HepG2 (cell line): ENCODE measurements around the gene KCNMA1. TPM values are rescaled to one million over a fixed set of nuclear protein-coding genes. Genes with fewer than 3 reads are reported as not detected.

Source experiments
- ATAC-seq: fragments of 200-7000 bp; cut with Tn5 transposase; 3 replicates; pipeline ENCODE4 v1.9.1; 2020; ENCODE audit warnings: mild to moderate bottlenecking, moderate library complexity
- BruUV-seq: library from RNA; stranded (reverse); fragments of 400-500 nt; replicated peaks from 2 replicates; lab custom pipeline; 2021; lab: Mats Ljungman, UMichigan
- CTCF ChIA-PET: fragments of 300-600 bp; formaldehyde crosslinking; extraction: SDS; loops from one replicate; lab custom pipeline; 2021; ENCODE audit warnings: low total read pairs, inconsistent platforms, low intra/inter-chr PET ratio; lab: Yijun Ruan, JAX
- POLR2A ChIA-PET: fragments of 350-600 bp; sonication (Branson Sonifier 250); formaldehyde crosslinking; loops from one replicate; lab custom pipeline; 2020; ENCODE audit warnings: antibody characterized with exemption, inconsistent platforms; lab: Yijun Ruan, JAX
- DNase-seq: peaks from one replicate; pipeline ENCODE4 v3.0.0-alpha.2; 2015; ENCODE audit warnings: low spot score
- FAIRE-seq: peaks from 3 replicates; lab custom pipeline; 2011; peaks lifted over from hg19 to GRCh38; lab: Jason Lieb, UNC
- H2AFZ ChIP-seq: one replicate; pipeline ENCODE4 v1.6.1; 2011; ENCODE audit warnings: low read length, inconsistent platforms
- H3K27ac ChIP-seq: fragments of 300-600 bp; 3 replicates; pipeline ENCODE4 v1.8.0; 2011; ENCODE audit warnings: mixed run types, mild to moderate bottlenecking, mixed read lengths, low read length, inconsistent platforms; ENCODE audit not compliant: insufficient read depth; ENCODE audit errors: extremely low read length
- H3K27me3 ChIP-seq, 2 experiments: fragments of 200-600 bp in 1 of 2; 2 replicates in 1 of 2; 3 replicates in 1 of 2; pipeline versions ENCODE4 v1.6.0 to v1.8.0; 2011; ENCODE audit warnings: low read length in 2 of 2, mild to moderate bottlenecking in 2 of 2, moderate library complexity in 2 of 2, inconsistent platforms in 1 of 2; ENCODE audit not compliant: insufficient read depth in 2 of 2, control insufficient read depth in 1 of 2
- H3K36me3 ChIP-seq, 2 experiments: fragments of 200-600 bp in 1 of 2; replicated peaks in 1 of 2; 2 replicates in 1 of 2; 3 replicates in 1 of 2; pipeline versions ENCODE4 v1.5.1 to v1.8.0; 2011; ENCODE audit warnings: low read length in 2 of 2, inconsistent platforms in 1 of 2; ENCODE audit not compliant: insufficient read depth in 2 of 2, control insufficient read depth in 1 of 2
- H3K4me1 ChIP-seq: 2 replicates; pipeline ENCODE4 v1.5.1; 2012; ENCODE audit warnings: low read length, inconsistent platforms; ENCODE audit not compliant: insufficient read depth
- H3K4me2 ChIP-seq: 2 replicates; pipeline ENCODE4 v1.6.0; 2011; ENCODE audit warnings: low read depth, low read length, inconsistent platforms
- H3K4me3 ChIP-seq, 3 experiments: fragments of 200-600 bp in 1 of 3; sonication (generic), shearing (Covaris generic) in 1 of 3; replicated peaks in 1 of 3; 2 replicates each; pipeline ENCODE4 v1.5.1; 2011 to 2016; ENCODE audit warnings: low read length in 3 of 3, inconsistent platforms in 2 of 3, low read depth in 2 of 3, mild to moderate bottlenecking in 2 of 3, control low read depth in 1 of 3, mixed read lengths in 1 of 3; ENCODE audit not compliant: insufficient read depth in 1 of 3
- H3K79me2 ChIP-seq: one replicate; pipeline ENCODE4 v1.6.1; 2011; ENCODE audit warnings: low read length, inconsistent platforms; ENCODE audit not compliant: insufficient read depth
- H3K9ac ChIP-seq: 2 replicates; pipeline ENCODE4 v1.6.0; 2011; ENCODE audit warnings: mild to moderate bottlenecking, low read depth, low read length, inconsistent platforms; ENCODE audit not compliant: insufficient read depth
- H3K9me3 ChIP-seq: 2 replicates; pipeline ENCODE4 v1.5.1; 2012; ENCODE audit warnings: mild to moderate bottlenecking, low read length
- H4K20me1 ChIP-seq: 2 replicates; pipeline ENCODE4 v1.6.0; 2011; ENCODE audit warnings: inconsistent platforms, mild to moderate bottlenecking, low read length, moderate library complexity; ENCODE audit not compliant: insufficient read depth
- FOXJ3 ChIP-seq: sonication (generic); formaldehyde crosslinking; IDR thresholded peaks from 2 replicates; pipeline ENCODE4 v1.4.0; 2020; ENCODE audit warnings: missing genetic modification reagents, mild to moderate bottlenecking, borderline replicate concordance
- SSRP1 ChIP-seq: IDR thresholded peaks from 2 replicates; pipeline ENCODE4 v1.6.1; 2016; ENCODE audit warnings: control low read depth
- TOE1 ChIP-seq: sonication (generic); formaldehyde crosslinking; IDR thresholded peaks from 2 replicates; pipeline ENCODE4 v1.4.0; 2020; ENCODE audit warnings: mild to moderate bottlenecking, missing genetic modification reagents
- XRCC5 ChIP-seq: fragments of 200-400 bp; formaldehyde crosslinking; optimal IDR thresholded peaks from 2 replicates; pipeline ENCODE3; 2017; ENCODE audit warnings: mild to moderate bottlenecking, low read length
- ZNF235 ChIP-seq: sonication (generic); formaldehyde crosslinking; IDR thresholded peaks from 2 replicates; pipeline ENCODE4 v1.8.1; 2023; ENCODE audit warnings: mild to moderate bottlenecking, missing genetic modification reagents, borderline replicate concordance
- ZNF407 ChIP-seq: sonication (generic); formaldehyde crosslinking; IDR thresholded peaks from one replicate; pipeline ENCODE4 v1.5.1; 2020; ENCODE audit warnings: mild to moderate bottlenecking, missing genetic modification reagents; ENCODE audit errors: not compliant biosample characterization
- ZNF446 ChIP-seq: sonication (generic); formaldehyde crosslinking; IDR thresholded peaks from 2 replicates; pipeline ENCODE4 v1.5.0; 2020; ENCODE audit warnings: mild to moderate bottlenecking, missing genetic modification reagents
- ZNF562 ChIP-seq: sonication (generic); formaldehyde crosslinking; IDR thresholded peaks from 2 replicates; pipeline ENCODE4 v1.8.0; 2022; ENCODE audit warnings: missing genetic modification reagents, borderline replicate concordance
- ZNF891 ChIP-seq: sonication (generic); formaldehyde crosslinking; IDR thresholded peaks from 2 replicates; pipeline ENCODE4 v1.5.0; 2020; ENCODE audit warnings: mild to moderate bottlenecking, missing genetic modification reagents
- WGBS: methylation state at CpG from one replicate; pipeline ENCODE4 v1.1.6; 2017; ENCODE audit warnings: low lambda C conversion rate; 5-methylcytosine and 5-hydroxymethylcytosine counted together
- in situ Hi-C: cut with HindIII; loops from 2 replicates; pipeline ENCODE4 v1.10.0; 2017; ENCODE audit warnings: low pct_unique_long_range_greater_than_20kb; ENCODE audit not compliant: extremely low pct_ligation_motif_present
- intact Hi-C: fragments of 100-400 bp; cut with micrococcal nuclease; formaldehyde crosslinking; loops from one replicate; pipeline ENCODE4 v1.10.0; 2022; ENCODE audit not compliant: unreplicated experiment
- polyA plus RNA-seq, 8 experiments: library from polyadenylated mRNA; depleted of rRNA in 3 of 8; stranded (reverse) in 7 of 8; unstranded in 1 of 8; fragments of >200 nt; fragmentation: Illumina TruSeq in 4 of 8; extraction: Trizol in 4 of 8; gene quantifications; 2 replicates each; pipeline versions ENCODE4 v1.2.1 to v1.2.3, GENCODE V29; 2011 to 2016; ENCODE audit warnings: low read depth in 4 of 8, missing spikeins in 1 of 8, mixed read lengths in 1 of 8; ENCODE audit not compliant: insufficient read depth in 1 of 8
- total RNA-seq, 5 experiments: library from RNA; depleted of rRNA; stranded (reverse); fragments of >200 nt; fragmentation: Illumina TruSeq; extraction: Trizol; gene quantifications; 2 replicates each; pipeline ENCODE4 v1.2.3, GENCODE V29; 2016; ENCODE audit warnings: low read depth in 1 of 5
- TF ChIP-seq, protein P1 (sequence below): sonication (generic); formaldehyde crosslinking; IDR thresholded peaks from 2 replicates; pipeline ENCODE4 v1.4.0; 2020; ENCODE audit warnings: mild to moderate bottlenecking, missing genetic modification reagents
- TF ChIP-seq, protein P2 (sequence below): sonication (generic); formaldehyde crosslinking; IDR thresholded peaks from 2 replicates; pipeline ENCODE4 v1.5.1; 2020; ENCODE audit warnings: mild to moderate bottlenecking, missing genetic modification reagents

KCNMA1 gene
- total and polyA plus RNA-seq, 2 of the 13 experiments (the other 11 are each of a cell fraction or from before 2014, with no cell fraction given): 0.02 TPM; not detected in 1

- no peak for TF ChIP-seq ZNF407
- TF ChIP-seq FOXJ3 (CRISPR knock-in tag): no peak
Observed at GRCh38 chr10:77127243-77127642, 510.4 kb downstream of the KCNMA1 start (continued).

GRCh38 chr10:77125231-77125630, 512.4 kb downstream of the KCNMA1 start:
- in situ Hi-C loops: no loop called here
- Histone ChIP-seq H3K36me3 (no peaks in the 10 kb centered on the region), H3K4me2 (no peak overlapping the region), H3K9ac (no peak overlapping the region), H3K4me1 (no peaks in the 10 kb centered on the region), H3K9me3 (no peaks in the 10 kb centered on the region), H3K27me3 (peaks cover 0 to 14% of the 10 kb centered on the region in 2 experiments; a peak in 1 of 5 replicates), H2AFZ (no peak overlapping the region), H3K79me2 (no peaks in the 10 kb centered on the region), H3K27ac (no peak overlapping the region), H3K4me3 (no peak overlapping the region), H4K20me1 (no peaks in the 10 kb centered on the region)
- no TSS peak for BruUV-seq
- CTCF ChIA-PET: no interaction called here
- 23% methylated on average over 4 of the region's 4 CpGs for WGBS
- no peak for FAIRE-seq
- DNase-seq: no peak
- no peak for ATAC-seq
- intact Hi-C loops: no loop called here
- POLR2A ChIA-PET: no interaction called here
- TF ChIP-seq ZNF891 (CRISPR knock-in tag) (no peak), XRCC5 (no peak), SSRP1 (no peak), ZNF235 (no peak), ZNF446 (CRISPR knock-in tag) (no peak), ZNF562 (CRISPR knock-in tag) (no peak), TOE1 (no peak)
- TF ChIP-seq, protein P1, sequence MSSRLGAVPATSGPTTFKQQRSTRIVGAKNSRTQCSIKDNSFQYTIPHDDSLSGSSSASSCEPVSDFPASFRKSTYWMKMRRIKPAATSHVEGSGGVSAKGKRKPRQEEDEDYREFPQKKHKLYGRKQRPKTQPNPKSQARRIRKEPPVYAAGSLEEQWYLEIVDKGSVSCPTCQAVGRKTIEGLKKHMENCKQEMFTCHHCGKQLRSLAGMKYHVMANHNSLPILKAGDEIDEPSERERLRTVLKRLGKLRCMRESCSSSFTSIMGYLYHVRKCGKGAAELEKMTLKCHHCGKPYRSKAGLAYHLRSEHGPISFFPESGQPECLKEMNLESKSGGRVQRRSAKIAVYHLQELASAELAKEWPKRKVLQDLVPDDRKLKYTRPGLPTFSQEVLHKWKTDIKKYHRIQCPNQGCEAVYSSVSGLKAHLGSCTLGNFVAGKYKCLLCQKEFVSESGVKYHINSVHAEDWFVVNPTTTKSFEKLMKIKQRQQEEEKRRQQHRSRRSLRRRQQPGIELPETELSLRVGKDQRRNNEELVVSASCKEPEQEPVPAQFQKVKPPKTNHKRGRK (CRISPR knock-in tag): no peak
- TF ChIP-seq, protein P2, sequence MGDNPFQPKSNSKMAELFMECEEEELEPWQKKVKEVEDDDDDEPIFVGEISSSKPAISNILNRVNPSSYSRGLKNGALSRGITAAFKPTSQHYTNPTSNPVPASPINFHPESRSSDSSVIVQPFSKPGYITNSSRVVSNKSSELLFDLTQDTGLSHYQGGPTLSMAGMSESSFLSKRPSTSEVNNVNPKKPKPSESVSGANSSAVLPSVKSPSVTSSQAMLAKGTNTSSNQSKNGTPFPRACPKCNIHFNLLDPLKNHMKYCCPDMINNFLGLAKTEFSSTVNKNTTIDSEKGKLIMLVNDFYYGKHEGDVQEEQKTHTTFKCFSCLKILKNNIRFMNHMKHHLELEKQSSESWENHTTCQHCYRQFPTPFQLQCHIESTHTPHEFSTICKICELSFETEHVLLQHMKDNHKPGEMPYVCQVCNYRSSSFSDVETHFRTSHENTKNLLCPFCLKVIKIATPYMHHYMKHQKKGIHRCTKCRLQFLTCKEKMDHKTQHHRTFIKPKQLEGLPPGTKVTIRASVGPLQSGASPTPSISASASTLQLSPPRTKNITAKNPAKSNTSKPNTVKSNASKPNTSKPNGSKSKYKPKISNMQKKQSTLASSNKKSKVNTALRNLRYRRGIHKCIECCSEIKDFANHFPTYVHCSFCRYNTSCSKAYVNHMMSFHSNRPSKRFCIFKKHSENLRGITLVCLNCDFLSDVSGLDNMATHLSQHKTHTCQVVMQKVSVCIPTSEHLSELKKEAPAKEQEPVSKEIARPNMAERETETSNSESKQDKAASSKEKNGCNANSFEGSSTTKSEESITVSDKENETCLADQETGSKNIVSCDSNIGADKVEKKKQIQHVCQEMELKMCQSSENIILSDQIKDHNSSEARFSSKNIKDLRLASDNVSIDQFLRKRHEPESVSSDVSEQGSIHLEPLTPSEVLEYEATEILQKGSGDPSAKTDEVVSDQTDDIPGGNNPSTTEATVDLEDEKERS (CRISPR knock-in tag): no peak
